IPS-15b (cell line): Measurements from ENCODE around the gene PPIF.

Experiments used
- H3K27me3 ChIP-seq: one replicate; pipeline ENCODE4 v1.6.1; 2013; ENCODE audit warnings: low read length; ENCODE audit not compliant: control insufficient read depth, insufficient read depth
- H3K36me3 ChIP-seq: one replicate; pipeline ENCODE4 v1.6.1; 2013; ENCODE audit warnings: low read length; ENCODE audit not compliant: control insufficient read depth, insufficient read depth
- H3K4me1 ChIP-seq: one replicate; pipeline ENCODE4 v1.6.1; 2013; ENCODE audit warnings: mild to moderate bottlenecking, low read length; ENCODE audit not compliant: control insufficient read depth, insufficient read depth
- H3K4me3 ChIP-seq: one replicate; pipeline ENCODE4 v1.5.1; 2013; ENCODE audit warnings: low read depth, low read length
- H3K9ac ChIP-seq: one replicate; pipeline ENCODE4 v1.6.1; 2013; ENCODE audit warnings: low read depth, mild to moderate bottlenecking, low read length
- H3K9me3 ChIP-seq: one replicate; pipeline ENCODE4 v1.6.1; 2013; ENCODE audit warnings: mild to moderate bottlenecking, low read length; ENCODE audit not compliant: control insufficient read depth, insufficient read depth

The PPIF gene

DNA sequence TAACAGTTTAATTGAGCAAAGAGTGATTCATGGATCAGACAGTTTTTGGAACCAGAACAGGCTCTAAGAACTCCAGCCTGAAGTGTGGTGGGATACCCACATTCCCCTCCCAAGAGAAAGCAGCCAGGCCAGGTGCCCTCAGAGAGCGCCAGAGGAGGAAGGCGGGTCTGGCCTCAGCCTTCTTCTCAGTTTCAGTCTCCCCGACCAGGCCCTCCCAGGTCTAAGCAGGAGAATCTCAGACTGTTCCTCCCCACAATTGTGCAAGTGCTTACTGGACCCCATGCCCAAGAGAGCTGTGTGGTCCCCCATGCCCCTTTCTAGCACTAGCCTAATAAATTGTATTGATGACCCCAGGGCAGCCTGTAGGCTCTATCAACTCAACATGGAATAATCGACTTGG, 25.6 kb downstream of the PPIF start:
- Histone ChIP-seq H3K36me3 (no peaks in the 10 kb centered on the region), H3K27me3 (no peaks in the 10 kb centered on the region), H3K4me1 (no peaks in the 10 kb centered on the region), H3K9ac (no peak overlapping the region), H3K9me3 (no peaks in the 10 kb centered on the region), H3K4me3 (no peak overlapping the region)

DNA sequence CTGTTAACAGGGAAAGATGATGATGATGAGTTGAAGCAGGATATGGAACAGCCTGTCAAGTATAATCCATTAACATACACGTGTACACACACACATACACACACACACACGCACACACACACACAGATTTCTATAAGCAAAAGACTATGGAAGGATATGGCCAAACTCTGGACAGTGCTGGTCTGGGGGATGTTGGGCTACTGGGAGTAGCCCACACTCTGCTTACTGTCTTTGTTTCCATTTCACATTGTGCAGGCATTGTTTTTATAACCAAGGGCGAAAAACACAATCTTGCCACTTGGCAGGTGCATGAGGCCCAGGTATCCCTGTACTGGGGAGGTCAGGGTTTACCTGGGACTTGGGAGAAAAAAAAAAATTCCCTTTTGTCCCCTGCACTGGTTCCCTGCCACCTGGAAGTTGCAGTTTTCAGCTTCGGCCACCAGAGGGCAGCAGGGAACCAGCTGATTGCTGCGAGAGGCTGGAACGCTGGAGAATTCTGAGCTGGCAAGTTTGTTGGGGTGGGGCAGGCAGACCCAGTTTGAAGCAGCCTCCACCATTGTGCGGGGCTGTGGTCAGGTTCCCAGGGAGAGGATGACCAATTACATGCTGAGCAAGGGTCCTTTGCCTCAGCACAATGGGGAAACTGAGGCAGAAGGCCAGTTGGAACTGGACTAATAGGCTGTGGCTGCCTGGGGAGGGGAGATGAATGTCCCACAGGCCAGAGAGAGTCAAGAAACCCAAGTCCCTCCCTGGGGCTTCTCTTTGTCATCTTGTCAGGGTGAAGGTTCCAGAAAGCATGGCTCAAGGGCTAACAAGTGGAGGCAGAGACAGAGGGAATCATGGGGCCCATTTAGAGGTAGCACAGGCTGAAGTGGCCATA, 27.3 kb downstream of the PPIF start:
- no peaks in the 10 kb centered on the region for H3K27me3 ChIP-seq
- no peak overlapping the region for H3K9ac ChIP-seq

DNA sequence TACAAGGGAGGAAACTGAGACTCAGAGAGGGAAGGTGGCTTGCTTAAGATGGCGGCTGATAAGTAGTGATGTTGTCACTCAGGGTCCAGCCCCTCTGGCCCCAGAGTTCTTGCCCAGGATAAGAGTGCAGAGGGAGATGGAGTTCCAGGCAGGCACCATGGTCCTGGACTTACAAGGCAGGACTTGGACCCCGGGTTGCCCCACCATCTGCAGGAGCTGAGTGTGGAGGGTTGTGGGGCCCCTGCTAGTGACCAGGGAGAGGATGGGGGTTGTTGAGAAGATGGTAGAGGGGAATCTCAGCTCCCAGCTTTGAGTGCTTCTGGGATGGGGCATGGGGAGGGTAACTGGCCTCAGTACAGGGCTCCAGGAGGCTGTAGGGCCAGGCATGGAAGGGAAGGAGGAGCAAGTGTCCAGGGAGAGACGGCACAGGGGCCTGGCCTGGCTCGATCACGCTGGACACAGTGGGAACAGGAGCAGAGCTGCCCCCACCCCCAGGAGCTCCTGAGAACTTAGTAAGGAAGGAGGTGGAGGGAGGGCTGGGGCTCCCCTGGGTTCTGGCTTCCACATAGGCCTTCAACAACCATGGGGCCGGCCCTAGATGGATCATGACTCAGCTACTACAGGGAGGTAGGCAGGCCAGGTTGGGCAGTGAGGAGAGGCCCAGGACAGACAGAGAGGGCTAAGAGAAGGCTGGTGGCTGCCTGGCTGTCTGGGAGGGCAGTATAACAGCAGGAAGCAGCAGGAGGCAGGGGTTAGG, 28.2 kb downstream of the PPIF start:
- H3K9ac ChIP-seq, result no peak overlapping the region
- H3K27me3 ChIP-seq, result no peaks in the 10 kb centered on the region
- H3K4me3 ChIP-seq, result no peak overlapping the region
- no peaks in the 10 kb centered on the region for H3K4me1 ChIP-seq
- H3K36me3 ChIP-seq, result no peaks in the 10 kb centered on the region
- H3K9me3 ChIP-seq, result no peaks in the 10 kb centered on the region

More for the DNA sequence above, 27.3 kb downstream of the PPIF start:
- Histone ChIP-seq H3K4me3 (no peak overlapping the region), H3K36me3 (no peaks in the 10 kb centered on the region), H3K4me1 (no peaks in the 10 kb centered on the region), H3K9me3 (no peaks in the 10 kb centered on the region)

GRCh38 chr10:79376078-79376628, 28.9 kb downstream of the PPIF start:
- no peak overlapping the region for H3K9ac ChIP-seq
- H3K4me1 ChIP-seq, result no peaks in the 10 kb centered on the region
- H3K4me3 ChIP-seq, result no peak overlapping the region
- H3K9me3 ChIP-seq, result no peaks in the 10 kb centered on the region
- no peaks in the 10 kb centered on the region for H3K27me3 ChIP-seq
- no peaks in the 10 kb centered on the region for H3K36me3 ChIP-seq

- Histone ChIP-seq H3K9ac (no peak overlapping the region), H3K27me3 (no peaks in the 10 kb centered on the region), H3K4me1 (no peaks in the 10 kb centered on the region), H3K4me3 (no peak overlapping the region), H3K36me3 (no peaks in the 10 kb centered on the region), H3K9me3 (no peaks in the 10 kb centered on the region)
Observed at GRCh38 chr10:79376751-79377556, 29.7 kb downstream of the PPIF start.

- no peak overlapping the region for H3K9ac ChIP-seq
- no peaks in the 10 kb centered on the region for H3K27me3 ChIP-seq
Observed at GRCh38 chr10:79377557-79378382, 30.5 kb downstream of the PPIF start.

DNA sequence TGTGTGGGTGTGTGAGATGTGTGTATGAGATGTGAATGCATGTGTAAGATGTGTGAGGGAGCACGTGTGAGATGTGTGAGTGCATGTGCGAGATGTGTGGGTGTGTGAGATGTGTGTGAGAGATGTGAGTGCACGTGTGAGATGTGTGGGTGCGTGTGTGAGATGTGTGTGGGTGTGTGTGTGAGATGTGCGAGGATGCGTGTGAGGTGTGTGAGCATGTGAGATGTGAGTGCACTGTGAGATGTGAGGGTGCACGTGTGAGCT, 31.0 kb downstream of the PPIF start:
- no peaks in the 10 kb centered on the region for H3K9me3 ChIP-seq
- no peak overlapping the region for H3K4me3 ChIP-seq
- no peaks in the 10 kb centered on the region for H3K36me3 ChIP-seq
- H3K4me1 ChIP-seq, result no peaks in the 10 kb centered on the region
- no peaks in the 10 kb centered on the region for H3K27me3 ChIP-seq
- no peak overlapping the region for H3K9ac ChIP-seq

More at GRCh38 chr10:79377557-79378382, 30.5 kb downstream of the PPIF start:
- H3K4me1 ChIP-seq, result no peaks in the 10 kb centered on the region
- H3K4me3 ChIP-seq, result no peak overlapping the region
- no peaks in the 10 kb centered on the region for H3K9me3 ChIP-seq
- no peaks in the 10 kb centered on the region for H3K36me3 ChIP-seq

GRCh38 chr10:79378647-79379511, 31.6 kb downstream of the PPIF start:
- no peaks in the 10 kb centered on the region for H3K36me3 ChIP-seq
- no peak overlapping the region for H3K4me3 ChIP-seq
- H3K4me1 ChIP-seq, result no peaks in the 10 kb centered on the region
- H3K9ac ChIP-seq, result no peak overlapping the region
- H3K27me3 ChIP-seq, result no peaks in the 10 kb centered on the region
- no peaks in the 10 kb centered on the region for H3K9me3 ChIP-seq

DNA sequence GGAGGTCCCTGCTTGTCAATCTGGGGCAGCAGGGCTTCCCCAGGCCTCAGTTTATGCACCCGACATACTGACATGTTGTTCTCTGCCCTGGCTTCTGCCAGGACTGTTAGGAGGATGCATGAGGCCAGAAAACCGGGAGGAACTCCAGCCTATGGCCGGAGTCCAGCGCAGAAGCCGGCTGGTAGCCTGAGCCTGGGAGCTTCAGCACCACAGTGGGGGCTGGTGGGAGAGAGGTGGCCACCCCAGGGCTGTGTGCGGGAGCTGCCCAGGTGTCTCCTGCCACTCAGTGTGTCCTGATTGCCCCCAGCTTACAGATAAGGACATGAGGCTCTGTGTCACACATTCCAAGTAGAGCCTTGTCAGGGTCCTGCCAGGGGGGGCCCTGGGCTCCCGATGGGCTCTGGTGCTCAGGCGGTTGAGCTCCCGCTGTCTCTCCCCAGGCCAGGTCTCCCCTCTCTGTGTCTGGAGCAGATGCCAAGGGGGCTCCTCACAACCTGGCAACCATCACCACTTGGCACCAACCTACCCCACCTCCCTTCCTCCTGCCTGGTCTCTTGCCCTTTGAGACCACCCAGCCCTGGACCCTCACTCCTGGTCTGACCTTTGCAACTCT, 32.3 kb downstream of the PPIF start:
- H3K9ac ChIP-seq, result no peak overlapping the region
- H3K9me3 ChIP-seq, result no peaks in the 10 kb centered on the region
- no peaks in the 10 kb centered on the region for H3K27me3 ChIP-seq
- no peak overlapping the region for H3K4me3 ChIP-seq
- no peaks in the 10 kb centered on the region for H3K36me3 ChIP-seq
- no peaks in the 10 kb centered on the region for H3K4me1 ChIP-seq
